Daoy (cell line): ENCODE results near the gene PHF2. TPM values are rescaled to one million over a fixed set of nuclear protein-coding genes. Genes with fewer than 3 reads are reported as not detected.

Experiments
- DNase-seq: peaks from one replicate; pipeline ENCODE4 v3.0.0-alpha.2; 2015; ENCODE audit warnings: low read depth
- total RNA-seq: library from RNA; depleted of rRNA; stranded (reverse); fragments of >200 nt; shearing (Covaris generic); gene quantifications from 2 replicates; pipeline ENCODE4 v1.2.3, GENCODE V29; 2014; rRNA removed

Gene PHF2
- total RNA-seq, 1 experiment from 2014 or later = 12.1 TPM

DNA sequence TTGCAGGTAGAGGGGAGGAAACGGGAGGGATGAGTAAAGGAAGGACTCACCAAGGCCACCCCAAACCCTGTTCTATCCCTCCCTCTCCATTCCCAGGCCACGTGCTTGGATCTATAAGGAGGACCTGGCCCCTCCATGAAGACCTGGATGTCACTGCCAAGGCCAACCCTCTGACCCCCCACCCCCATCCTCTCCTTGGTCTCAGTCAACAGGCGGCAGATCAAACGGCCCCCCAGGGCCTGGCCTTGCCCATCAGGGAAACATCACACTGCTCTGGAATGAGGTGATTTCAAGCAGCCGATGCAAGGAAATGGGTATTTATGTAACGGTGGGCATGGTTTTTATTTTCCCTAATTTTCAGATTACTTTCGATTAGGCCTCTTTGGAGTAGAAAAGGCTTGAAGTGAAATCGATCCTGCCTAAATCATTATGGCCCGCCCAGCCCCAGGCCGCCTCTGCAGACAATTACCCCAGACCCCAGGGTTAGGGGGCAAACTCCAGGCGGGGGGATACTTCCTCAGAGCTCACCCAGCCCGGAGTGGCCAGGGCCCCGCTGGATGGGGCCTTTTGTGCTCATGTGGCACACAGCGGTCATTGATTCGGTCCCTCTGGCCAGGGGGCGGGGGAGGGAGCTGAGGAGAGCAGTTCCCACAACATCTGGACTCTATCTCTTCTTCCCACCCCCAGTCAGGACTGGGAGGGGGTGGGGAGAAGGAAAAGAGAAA lies 125.3 kb downstream of the PHF2 start:
- no peak for DNase-seq

DNA sequence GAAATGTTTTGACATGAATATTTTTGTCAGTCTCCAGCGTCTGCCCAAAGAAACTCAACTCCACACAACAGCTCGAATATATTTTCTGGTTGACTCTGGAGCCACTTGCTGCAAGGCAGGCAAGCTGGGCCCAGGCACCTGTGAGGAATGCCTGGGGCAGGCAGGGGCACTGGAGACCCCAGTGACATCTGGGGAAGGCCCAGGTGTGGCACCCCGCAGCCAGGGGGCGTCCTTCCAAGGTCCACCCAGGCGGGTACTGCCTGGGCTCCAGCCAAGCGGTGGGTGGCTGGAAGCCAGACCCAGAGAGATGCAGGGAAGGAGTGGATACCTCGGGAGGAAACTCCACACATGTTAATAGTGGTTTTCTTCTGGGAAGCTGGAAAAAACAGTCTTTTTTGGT lies 125.9 kb downstream of the PHF2 start:
- no peak for DNase-seq

DNA sequence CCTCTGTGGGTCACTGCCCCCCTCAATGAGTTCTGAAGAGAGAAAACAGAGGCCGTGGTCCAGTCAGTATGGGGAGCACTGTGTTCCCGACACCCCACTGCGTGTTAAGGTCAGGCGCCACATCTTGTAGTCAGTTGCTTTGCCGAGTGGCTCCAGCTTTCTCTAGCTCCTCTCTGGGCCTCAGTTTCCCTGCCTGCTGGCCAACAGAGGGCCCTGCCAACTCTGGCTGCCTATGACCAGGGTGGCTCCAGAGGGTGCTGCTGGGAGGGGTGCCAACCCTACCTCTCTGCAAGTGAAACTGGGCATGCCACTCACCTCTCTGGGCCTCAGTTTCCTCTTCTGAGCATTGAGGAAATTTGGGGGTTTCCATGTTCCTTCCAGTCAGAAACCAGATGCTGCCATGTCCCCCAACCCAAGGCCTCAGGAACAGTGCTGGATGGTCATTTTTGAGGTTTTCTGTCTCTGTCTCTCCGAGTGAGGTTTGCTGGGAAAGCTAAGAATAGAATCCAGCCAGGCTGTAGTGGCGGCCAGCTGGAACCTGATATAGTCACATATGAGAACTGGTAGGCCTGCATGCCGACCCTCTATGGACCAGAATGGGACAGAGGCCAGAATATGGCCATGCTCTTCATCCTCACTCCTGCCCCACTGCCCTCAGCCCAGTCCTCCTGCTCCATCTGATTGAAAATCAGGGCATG lies 132.1 kb downstream of the PHF2 start:
- DNase-seq = no peak

DNA sequence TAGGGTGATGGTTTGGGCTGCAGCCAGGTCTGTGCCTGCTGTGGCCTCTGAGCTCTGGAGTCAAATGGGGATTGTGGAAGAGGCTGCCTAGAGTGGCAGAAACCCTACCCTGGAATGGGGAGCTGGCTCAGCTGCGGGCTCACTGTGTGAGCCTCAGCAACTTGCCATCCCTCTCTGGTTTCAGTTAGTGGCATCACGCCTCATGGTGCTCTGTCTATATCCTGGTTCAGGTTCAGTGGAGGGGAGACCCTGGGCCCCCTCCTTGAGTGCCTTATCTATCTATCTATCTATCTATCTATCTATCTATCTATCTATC lies 132.6 kb downstream of the PHF2 start:
- DNase-seq = no peak

DNA sequence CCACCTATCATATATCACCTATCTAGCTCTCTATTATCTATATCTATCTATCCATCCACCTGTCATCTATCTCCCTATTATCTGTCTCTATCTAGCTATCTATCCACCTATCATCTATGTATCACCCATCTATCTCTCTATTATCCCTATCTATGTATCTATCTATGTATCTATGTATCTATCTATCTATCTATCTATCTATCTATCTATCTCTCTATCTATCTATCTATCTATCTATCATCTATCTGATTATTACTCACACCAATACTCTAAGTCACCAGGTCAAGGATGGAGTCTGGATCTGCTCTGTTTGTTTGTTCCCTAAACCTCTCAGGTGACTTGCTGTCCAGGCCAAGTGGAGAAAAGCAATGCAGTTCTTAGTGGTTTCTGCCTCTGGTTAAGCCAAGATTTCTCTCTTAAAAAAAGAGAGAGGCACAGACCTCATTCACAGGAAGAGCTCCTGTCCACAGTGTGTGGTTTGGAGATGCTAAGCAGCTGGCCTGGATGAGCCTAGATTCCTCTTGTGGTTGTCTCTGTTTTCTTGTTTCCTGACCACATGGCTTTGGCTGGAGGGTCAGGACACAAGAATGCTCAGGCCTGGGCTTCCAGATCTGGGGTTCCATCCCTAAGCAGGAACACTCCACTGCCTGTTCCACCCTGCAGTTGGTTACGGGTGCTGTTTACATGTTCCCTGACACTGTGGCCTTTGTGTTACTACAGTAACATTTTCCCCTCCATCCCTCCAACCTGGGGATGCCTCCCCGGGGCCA lies 133.4 kb downstream of the PHF2 start:
- DNase-seq = no peak

DNA sequence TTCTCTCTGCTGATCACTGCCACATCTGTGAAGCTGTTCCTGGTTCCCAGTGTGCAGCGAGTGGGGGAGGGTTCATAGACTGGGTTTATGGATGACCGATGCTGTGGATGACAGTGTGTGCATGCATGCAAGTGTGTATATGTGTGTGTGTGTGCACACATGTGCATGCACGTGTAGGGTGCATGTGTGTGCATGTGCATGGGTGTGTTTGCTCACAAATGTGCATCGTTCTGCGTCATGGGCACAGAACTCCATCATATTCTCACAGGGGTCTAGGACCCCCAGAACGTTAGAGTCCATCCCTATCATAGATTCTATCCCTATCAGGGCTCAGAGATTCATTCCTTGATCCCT lies 134.0 kb downstream of the PHF2 start:
- no peak for DNase-seq

DNA sequence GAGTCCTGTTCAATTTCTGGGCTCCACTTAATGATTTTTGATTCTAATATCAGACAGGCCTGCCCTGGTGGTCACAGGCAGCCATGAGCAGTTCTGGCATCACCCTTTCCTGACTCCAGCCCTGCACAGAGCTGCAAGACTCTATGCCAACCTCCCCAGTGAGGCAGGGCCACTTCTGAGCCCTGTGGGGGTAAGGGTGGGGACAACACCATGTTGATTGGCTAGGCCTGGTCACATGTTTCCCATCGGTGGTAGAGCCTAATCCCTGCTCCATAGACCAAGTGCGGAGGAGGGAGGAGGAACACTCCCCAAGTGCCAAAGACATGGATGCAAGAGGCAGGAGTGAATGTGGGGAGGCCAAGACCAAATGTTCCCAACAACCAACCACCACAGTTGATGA lies 134.6 kb downstream of the PHF2 start:
- no peak for DNase-seq

DNA sequence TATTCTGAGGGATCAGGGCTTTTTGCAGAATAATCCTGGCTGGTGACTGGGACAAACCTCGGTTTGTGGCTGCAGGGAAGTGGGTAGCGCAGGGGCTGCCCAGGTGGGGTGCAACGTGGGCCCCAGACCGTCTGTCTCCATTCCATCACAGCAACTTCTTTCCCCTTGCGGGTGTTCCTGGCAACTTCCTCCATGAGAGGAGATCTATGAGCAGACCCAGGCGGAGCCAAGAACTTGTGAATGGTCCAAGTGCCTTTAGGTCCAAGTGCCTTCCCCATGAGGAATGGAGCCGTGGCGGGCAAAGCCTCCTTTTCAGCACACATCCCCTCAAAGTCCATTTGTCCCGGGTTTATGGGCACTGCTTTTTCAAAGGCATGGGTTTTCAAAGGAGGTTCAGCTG lies 136.5 kb downstream of the PHF2 start:
- DNase-seq = no peak

DNA sequence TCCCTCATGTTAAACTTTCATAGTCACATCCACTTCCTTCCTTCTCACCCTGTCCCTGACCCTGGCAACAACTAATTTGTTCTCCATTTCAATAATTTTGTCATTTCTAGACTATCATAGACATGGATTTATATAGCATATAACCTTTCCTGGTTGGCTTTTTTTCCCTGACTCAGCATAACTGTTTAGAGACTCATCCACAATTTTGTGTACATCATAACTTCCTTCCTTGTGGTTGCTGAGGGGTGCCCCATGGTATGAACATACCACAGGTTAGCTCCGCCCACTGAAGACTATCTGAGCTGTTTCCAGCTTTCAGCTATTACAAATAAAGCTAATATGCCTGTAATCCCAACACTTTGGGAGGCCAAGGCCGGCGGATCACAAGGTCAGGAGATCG lies 137.3 kb downstream of the PHF2 start:
- no peak for DNase-seq

DNA sequence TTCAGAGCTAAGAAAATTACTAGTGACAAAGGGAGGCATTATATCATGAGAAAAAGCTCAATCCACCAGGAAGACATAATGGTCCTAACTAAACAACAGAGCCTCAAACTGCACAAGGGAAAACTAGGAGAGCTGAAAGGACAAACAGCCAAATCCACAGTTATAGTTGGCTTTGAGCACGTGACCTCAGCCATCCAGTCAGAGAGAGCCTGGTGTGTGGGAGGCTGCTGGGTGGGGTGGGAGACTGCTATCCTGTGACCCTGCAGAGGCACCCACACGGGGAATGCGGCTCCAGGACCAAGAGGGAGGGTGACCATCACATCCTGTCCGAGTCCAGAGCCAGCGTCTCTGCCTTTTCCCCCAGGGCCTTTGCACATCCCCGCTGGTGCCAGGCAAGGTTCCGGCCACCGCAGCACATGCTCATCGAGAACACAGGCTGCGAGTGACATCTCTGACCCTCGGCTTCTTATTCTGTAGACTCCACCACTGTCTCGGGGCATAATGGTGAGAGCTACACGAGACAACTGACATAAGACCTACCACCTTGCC lies 145.1 kb downstream of the PHF2 start:
- no peak for DNase-seq

DNA sequence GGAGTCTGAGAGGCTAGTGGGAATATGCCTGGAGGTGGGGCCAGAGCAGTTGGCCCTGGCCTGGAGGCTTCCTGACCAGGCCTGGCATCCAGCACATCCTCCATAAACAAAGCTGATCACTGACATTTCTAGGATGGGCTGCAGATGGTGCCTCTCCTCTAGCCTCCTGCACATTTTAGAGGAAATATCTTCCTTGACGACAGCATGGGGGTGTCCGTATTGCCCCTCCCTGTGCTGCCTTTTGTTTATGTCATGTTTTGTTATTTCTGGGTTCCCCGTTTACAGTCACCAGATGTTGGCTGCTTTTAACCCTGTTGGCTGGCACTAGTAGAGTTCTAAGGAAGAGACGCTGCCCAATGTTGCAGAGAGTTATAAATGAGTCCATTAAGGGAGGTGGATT lies 148.5 kb downstream of the PHF2 start:
- no peak for DNase-seq

DNA sequence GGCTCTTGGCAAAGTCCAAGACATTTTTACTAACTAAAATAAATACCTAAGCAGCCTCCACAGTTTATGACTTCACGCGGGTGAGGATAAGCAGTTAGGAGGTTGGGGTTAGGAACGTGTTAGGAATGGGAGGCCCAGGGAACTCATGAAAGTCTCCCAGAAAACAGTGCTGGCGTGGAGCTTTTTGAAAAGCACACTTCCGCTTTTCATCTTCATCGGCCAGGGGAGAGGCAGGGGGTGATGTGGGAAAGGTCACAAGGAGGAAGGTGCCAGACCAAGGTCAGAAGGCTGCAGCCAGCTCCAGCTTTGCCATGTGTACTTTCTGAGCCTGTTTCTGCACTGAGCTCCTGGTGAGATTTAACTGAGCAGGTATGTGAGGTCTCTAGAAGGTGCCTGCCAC lies 149.0 kb downstream of the PHF2 start:
- DNase-seq = no peak

DNA sequence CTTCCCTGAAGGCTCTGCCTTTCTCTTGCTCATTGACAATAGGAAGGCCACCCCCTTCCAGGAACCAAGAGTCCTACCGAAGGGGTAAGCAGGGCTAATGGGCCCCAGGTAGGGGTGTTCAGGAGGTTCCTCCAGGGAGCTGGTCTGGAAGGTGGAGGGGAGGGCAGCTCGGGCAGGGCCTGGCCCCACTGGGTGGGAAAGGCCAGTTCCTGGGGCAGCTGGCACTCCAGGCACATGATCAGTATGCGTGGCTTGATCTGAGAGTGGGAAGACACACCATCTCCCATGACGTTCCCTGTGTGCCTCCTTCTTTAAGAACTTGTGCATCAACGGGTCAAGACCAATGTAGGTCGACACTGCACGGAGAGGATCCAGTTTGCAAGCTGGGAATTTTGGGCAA lies 149.8 kb downstream of the PHF2 start:
- DNase-seq = no peak

Other genes starting within 250 kb of the PHF2 start
- gene FAM120A, start 124.9 kb upstream of the PHF2 start, total RNA-seq = 44.6 and 58.0 TPM in 2 replicates
- 37.0 and 60.6 TPM in 2 replicates for gene FAM120AOS, start 123.0 kb upstream of the PHF2 start, total RNA-seq